GM23338 (cell line): Measurements from ENCODE around the gene SIGLEC12. TPM values are rescaled to one million over a fixed set of nuclear protein-coding genes. Genes with fewer than 3 reads are reported as not detected.

Experiments
- ATAC-seq: fragments of 200-7000 bp; cut with Tn5 transposase; 3 replicates; pipeline ENCODE4 v1.9.1; 2020
- DNase-seq: peaks from one replicate; pipeline ENCODE4 v3.0.0-alpha.2; 2015; ENCODE audit warnings: low spot score
- H2AFZ ChIP-seq: fragments of 200-600 bp; sonication (generic); 2 replicates; pipeline ENCODE4 v1.8.0; 2016; ENCODE audit warnings: antibody characterized with exemption, mild to moderate bottlenecking, moderate library complexity
- H3F3A ChIP-seq: fragments of 200-600 bp; sonication (generic); replicated peaks from 2 replicates; pipeline ENCODE4 v1.8.0; 2017; ENCODE audit warnings: antibody characterized with exemption, mixed run types, low read depth
- H3K27ac ChIP-seq: fragments of 200-600 bp; sonication (generic); 2 replicates; pipeline ENCODE4 v1.6.1; 2016; ENCODE audit warnings: low read depth
- H3K27me3 ChIP-seq: fragments of 200-600 bp; sonication (generic); 2 replicates; pipeline ENCODE4 v1.8.0; 2016; ENCODE audit warnings: mild to moderate bottlenecking, mixed run types, moderate library complexity; ENCODE audit not compliant: insufficient read depth
- H3K36me3 ChIP-seq: fragments of 200-600 bp; sonication (generic); 2 replicates; pipeline ENCODE4 v1.8.0; 2016; ENCODE audit warnings: mild to moderate bottlenecking; ENCODE audit not compliant: insufficient read depth
- H3K4me1 ChIP-seq: fragments of 200-600 bp; sonication (generic); 2 replicates; pipeline ENCODE4 v1.8.0; 2016; ENCODE audit warnings: mild to moderate bottlenecking, moderate library complexity; ENCODE audit not compliant: insufficient read depth
- H3K4me2 ChIP-seq: fragments of 200-600 bp; sonication (generic); 2 replicates; pipeline ENCODE4 v1.7.1; 2017; ENCODE audit warnings: mixed run types
- H3K4me3 ChIP-seq: fragments of 200-600 bp; sonication (generic); 2 replicates; pipeline ENCODE4 v1.6.1; 2016; ENCODE audit warnings: mixed run types
- H3K79me2 ChIP-seq: fragments of 200-600 bp; sonication (generic); replicated peaks from 2 replicates; pipeline ENCODE4 v1.8.0; 2017; ENCODE audit warnings: mild to moderate bottlenecking; ENCODE audit not compliant: insufficient read depth
- H3K9me2 ChIP-seq: fragments of 200-600 bp; sonication (generic); 2 replicates; pipeline ENCODE4 v1.8.0; 2017; ENCODE audit not compliant: insufficient read depth
- H4K20me1 ChIP-seq: fragments of 200-600 bp; sonication (generic); replicated peaks from 2 replicates; pipeline ENCODE4 v1.8.0; 2017; ENCODE audit warnings: mild to moderate bottlenecking; ENCODE audit not compliant: insufficient read depth
- H3K27ac Mint-ChIP-seq: 2 replicates; pipeline ENCODE4 v1.8.0; 2020; ENCODE audit warnings: inconsistent platforms, mild to moderate bottlenecking, moderate library complexity, mixed read lengths
- H3K27me3 Mint-ChIP-seq: 3 replicates; pipeline ENCODE4 v1.8.0; 2022; ENCODE audit warnings: low read depth, mild to moderate bottlenecking, moderate library complexity, mixed read lengths, inconsistent platforms; ENCODE audit not compliant: insufficient read depth, poor library complexity
- H3K36me3 Mint-ChIP-seq: 3 replicates; pipeline ENCODE4 v1.8.0; 2021; ENCODE audit warnings: low read depth, mild to moderate bottlenecking, inconsistent platforms, moderate library complexity, mixed read lengths
- H3K4me1 Mint-ChIP-seq: 3 replicates; pipeline ENCODE4 v1.8.0; 2020; ENCODE audit warnings: mild to moderate bottlenecking, inconsistent platforms, mixed read lengths
- H3K4me3 Mint-ChIP-seq: 3 replicates; pipeline ENCODE4 v1.8.0; 2021; ENCODE audit warnings: moderate library complexity, mild to moderate bottlenecking, inconsistent platforms, mixed read lengths
- H3K9me3 Mint-ChIP-seq: 3 replicates; pipeline ENCODE4 v1.8.0; 2020; ENCODE audit warnings: moderate library complexity, mild to moderate bottlenecking, inconsistent platforms, mixed read lengths
- CREB1 ChIP-seq: fragments of 250-450 bp; sonication (Bioruptor Pico); IDR thresholded peaks from 2 replicates; pipeline ENCODE4 v1.5.0; 2020; ENCODE audit warnings: low read depth, mild to moderate bottlenecking, moderate library complexity
- EZH2 ChIP-seq: fragments of 200-600 bp; sonication (generic); IDR thresholded peaks from one replicate; pipeline ENCODE4 v1.8.0; 2017; ENCODE audit warnings: antibody characterized with exemption, mild to moderate bottlenecking, low read depth; ENCODE audit not compliant: unreplicated experiment
- JUNB ChIP-seq: IDR thresholded peaks from one replicate; pipeline ENCODE4 v1.6.1; 2016; ENCODE audit warnings: antibody characterized with exemption; ENCODE audit not compliant: unreplicated experiment
- POLR2AphosphoS5 ChIP-seq: IDR thresholded peaks from 2 replicates; pipeline ENCODE4 v1.6.1; 2016; ENCODE audit warnings: antibody characterized with exemption, low read depth
- ZNF114 ChIP-seq: fragments of 250-450 bp; sonication (Bioruptor Pico); IDR thresholded peaks from 2 replicates; pipeline ENCODE4 v1.5.0; 2020; ENCODE audit warnings: mild to moderate bottlenecking, moderate library complexity
- polyA plus RNA-seq: library from polyadenylated mRNA; unstranded; fragments of >200 nt; fragmentation: Nextera tagmentation; extraction: Ambion mirVana; gene quantifications from 2 replicates; pipeline ENCODE4 v1.2.1, GENCODE V29; 2016
- total RNA-seq: library from RNA; depleted of rRNA; stranded (reverse); fragments of >200 nt; shearing (Covaris generic); gene quantifications from 2 replicates; pipeline ENCODE4 v1.2.3, GENCODE V29; 2014
- TF ChIP-seq, protein P1 (sequence below): IDR thresholded peaks from 2 replicates; pipeline ENCODE4 v1.6.1; 2016; ENCODE audit warnings: antibody characterized with exemption

SIGLEC12 gene
- total and polyA plus RNA-seq, 2 experiments from 2014 or later = not detected

DNA sequence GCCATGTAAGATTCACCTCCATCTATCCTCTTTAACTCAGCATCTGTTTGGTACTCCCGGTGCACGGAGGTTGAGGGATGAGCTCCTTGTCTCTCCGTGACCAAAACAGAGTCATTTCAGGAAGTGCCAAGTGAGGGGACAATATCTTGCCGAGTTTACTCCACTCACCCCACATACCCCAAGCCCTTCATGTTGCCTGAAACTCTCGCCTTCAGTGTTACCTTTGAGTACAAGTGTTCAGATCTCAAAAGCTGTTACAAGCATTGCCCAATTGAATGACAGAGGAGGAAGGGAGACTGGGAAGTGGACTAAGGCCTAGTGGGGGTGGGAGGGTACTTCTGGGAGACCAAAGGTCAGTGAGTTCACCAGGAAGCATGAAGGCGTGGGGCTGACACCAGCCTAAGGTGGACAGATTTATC, 6.0 kb upstream of the SIGLEC12 start:
- ATAC-seq (no peak), DNase-seq (no peak)
- Histone ChIP-seq H3K36me3 (no peaks in the 10 kb centered on the region), H3K4me3 (no peak overlapping the region), H3K9me2 (no peaks in the 10 kb centered on the region), H3K4me2 (no peak overlapping the region), H3F3A (no peaks in the 10 kb centered on the region), H3K27me3 (no peaks in the 10 kb centered on the region), H3K79me2 (no peaks in the 10 kb centered on the region), H2AFZ (no peak overlapping the region), H3K27ac (no peak overlapping the region), H4K20me1 (no peaks in the 10 kb centered on the region), H3K4me1 (no peaks in the 10 kb centered on the region)
- H3K9me3 Mint-ChIP-seq = peaks cover 97% of the 10 kb centered on the region
- no peak overlapping the region for H3K27ac Mint-ChIP-seq
- TF ChIP-seq CREB1 (CRISPR knock-in tag) = no peak
- TF ChIP-seq JUNB = no peak
- no peak for TF ChIP-seq EZH2
- H3K36me3 Mint-ChIP-seq = peaks cover 21% of the 10 kb centered on the region
- no peak overlapping the region for H3K4me3 Mint-ChIP-seq
- peaks cover 4% of the 10 kb centered on the region for H3K27me3 Mint-ChIP-seq
- no peaks in the 10 kb centered on the region for H3K4me1 Mint-ChIP-seq

DNA sequence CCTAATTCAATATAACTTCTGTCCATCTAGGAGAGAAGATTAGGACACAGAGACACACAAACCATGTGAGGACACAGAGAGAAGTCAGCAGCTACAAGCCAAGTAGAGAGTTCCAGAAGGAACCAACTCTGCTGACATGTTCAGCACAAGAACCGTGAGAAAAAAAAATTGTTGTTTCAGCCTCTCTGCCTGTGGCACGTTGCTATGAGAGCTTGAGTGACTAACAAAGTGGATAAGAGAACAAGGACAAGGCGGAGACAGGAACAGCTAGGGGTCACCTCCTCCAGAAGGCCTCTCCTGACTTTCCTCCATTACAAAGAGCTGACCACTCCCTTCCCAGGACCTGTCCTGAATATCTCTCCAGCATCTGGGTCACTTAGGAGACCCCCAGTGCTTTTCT, 5.6 kb upstream of the SIGLEC12 start:
- no peak overlapping the region for H3K4me3 Mint-ChIP-seq
- Histone ChIP-seq H3F3A (no peaks in the 10 kb centered on the region), H4K20me1 (no peaks in the 10 kb centered on the region), H3K4me3 (no peak overlapping the region), H3K9me2 (no peaks in the 10 kb centered on the region), H2AFZ (no peak overlapping the region), H3K4me1 (no peaks in the 10 kb centered on the region), H3K79me2 (no peaks in the 10 kb centered on the region), H3K27ac (no peak overlapping the region), H3K4me2 (no peak overlapping the region), H3K36me3 (no peaks in the 10 kb centered on the region), H3K27me3 (no peaks in the 10 kb centered on the region)
- ATAC-seq = no peak
- TF ChIP-seq ZNF114 (CRISPR knock-in tag) = no peak
- no peak overlapping the region for H3K27ac Mint-ChIP-seq
- H3K9me3 Mint-ChIP-seq = peaks cover 99% of the 10 kb centered on the region
- H3K36me3 Mint-ChIP-seq = peaks cover 21% of the 10 kb centered on the region
- no peak for DNase-seq
- no peaks in the 10 kb centered on the region for H3K4me1 Mint-ChIP-seq
- H3K27me3 Mint-ChIP-seq = peaks cover 4% of the 10 kb centered on the region

DNA sequence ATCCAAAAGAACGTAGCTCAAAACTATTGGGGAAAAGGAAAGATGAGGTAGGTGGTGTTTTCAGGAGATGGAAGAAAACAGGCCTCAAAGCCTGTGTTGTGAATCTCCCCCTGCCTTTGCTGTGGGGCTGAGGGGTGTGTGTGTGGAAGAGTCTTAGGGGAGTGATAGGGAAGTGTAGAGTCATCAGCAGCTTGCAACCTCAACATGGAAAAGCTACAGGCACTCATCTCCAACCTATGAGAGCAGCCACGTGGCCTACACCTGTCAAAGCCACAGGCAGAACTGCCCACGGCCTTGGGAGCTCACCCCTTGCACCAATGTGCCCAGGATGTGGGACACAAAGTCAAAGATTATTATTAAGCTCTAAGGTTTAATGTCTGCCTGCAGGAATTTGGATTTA, 4.3 kb upstream of the SIGLEC12 start:
- Histone ChIP-seq H3K9me2 (no peaks in the 10 kb centered on the region), H2AFZ (no peak overlapping the region), H3K27ac (no peak overlapping the region), H3K4me2 (no peak overlapping the region), H3K27me3 (no peaks in the 10 kb centered on the region), H3K79me2 (no peaks in the 10 kb centered on the region), H4K20me1 (no peaks in the 10 kb centered on the region), H3K4me3 (no peak overlapping the region), H3K36me3 (no peaks in the 10 kb centered on the region), H3F3A (no peaks in the 10 kb centered on the region), H3K4me1 (no peaks in the 10 kb centered on the region)
- Mint-ChIP-seq H3K36me3 (peaks cover 24% of the 10 kb centered on the region), H3K27ac (no peak overlapping the region), H3K4me1 (no peaks in the 10 kb centered on the region), H3K4me3 (no peak overlapping the region), H3K27me3 (peaks cover 2% of the 10 kb centered on the region), H3K9me3 (peaks cover 98% of the 10 kb centered on the region)
- no peak for ATAC-seq
- TF ChIP-seq ZNF114 (CRISPR knock-in tag) (no peak), POLR2AphosphoS5 (no peak)
- TF ChIP-seq, protein P1, sequence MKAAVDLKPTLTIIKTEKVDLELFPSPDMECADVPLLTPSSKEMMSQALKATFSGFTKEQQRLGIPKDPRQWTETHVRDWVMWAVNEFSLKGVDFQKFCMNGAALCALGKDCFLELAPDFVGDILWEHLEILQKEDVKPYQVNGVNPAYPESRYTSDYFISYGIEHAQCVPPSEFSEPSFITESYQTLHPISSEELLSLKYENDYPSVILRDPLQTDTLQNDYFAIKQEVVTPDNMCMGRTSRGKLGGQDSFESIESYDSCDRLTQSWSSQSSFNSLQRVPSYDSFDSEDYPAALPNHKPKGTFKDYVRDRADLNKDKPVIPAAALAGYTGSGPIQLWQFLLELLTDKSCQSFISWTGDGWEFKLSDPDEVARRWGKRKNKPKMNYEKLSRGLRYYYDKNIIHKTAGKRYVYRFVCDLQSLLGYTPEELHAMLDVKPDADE = no peak
- DNase-seq = no peak
